ENCODE results near the gene MVD.
A peak's percentile ranks its signal among the peaks of the same experiment; 100 is the strongest.

Gene MVD

GRCh38 chr16:88640498-88641247 is 22.2 kb downstream of the MVD start:
- no peak for DNase-seq (ENCODE audit: low spot score)

DNA sequence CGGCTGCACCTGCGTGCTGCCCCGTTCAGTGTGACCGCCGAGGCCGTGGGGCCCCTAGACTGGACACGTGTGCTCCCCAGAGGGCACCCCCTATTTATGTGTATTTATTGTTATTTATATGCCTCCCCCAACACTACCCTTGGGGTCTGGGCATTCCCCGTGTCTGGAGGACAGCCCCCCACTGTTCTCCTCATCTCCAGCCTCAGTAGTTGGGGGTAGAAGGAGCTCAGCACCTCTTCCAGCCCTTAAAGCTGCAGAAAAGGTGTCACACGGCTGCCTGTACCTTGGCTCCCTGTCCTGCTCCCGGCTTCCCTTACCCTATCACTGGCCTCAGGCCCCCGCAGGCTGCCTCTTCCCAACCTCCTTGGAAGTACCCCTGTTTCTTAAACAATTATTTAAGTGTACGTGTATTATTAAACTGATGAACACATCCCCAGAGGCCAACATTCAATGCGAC is 22.8 kb downstream of the MVD start:
- DNase-seq (ENCODE audit: low spot score): no peak

GRCh38 chr16:88639231-88640038 is 23.5 kb downstream of the MVD start:
- DNase-seq (ENCODE audit: low spot score): no peak

GRCh38 chr16:88638323-88639230 is 24.3 kb downstream of the MVD start, which contains the start of gene IL17C:
Gene IL17C, plus strand, starts transcription at chr16:88638572. Its CDS starts 70 bp downstream, at chr16:88638642.
- DNase-seq (ENCODE audit: low spot score): no peak

DNA sequence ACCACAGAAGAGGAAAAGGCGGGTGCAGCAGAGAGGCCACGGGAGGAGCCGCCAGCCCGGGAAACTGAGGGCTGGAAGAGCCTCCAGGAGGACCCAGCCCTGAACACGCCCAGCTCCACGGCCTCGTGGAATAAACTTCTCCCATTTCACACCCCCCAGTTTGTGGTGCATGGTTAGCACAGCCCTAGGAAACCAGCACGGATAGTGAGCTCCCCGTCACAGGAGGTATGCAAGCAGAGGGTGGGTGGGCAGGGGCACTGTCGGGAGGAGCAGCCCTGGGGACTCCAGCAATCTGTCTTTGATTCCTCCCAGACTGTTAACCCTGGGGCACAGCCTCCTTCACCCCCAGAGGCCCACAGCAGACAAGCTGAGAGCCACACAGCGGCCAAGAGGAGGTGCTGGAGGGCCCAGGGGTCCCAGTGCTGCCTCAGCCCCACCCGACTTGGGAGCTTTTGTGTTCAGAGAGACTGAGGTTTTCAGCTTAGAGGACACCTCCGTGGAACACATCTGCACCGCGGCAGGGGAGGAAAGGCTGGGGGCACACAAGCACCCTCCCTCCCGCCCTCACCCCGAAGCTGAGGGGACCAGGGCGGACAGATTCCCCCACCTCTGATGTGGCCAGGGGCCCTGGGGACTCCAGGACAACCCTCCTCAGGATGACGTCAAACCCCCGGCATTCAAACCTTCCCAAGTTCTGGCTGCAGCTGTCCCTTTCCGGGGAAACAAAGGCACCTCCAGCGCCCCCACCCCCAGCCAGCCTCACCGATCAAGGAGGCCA is 26.2 kb downstream of the MVD start:
- no peak for DNase-seq (ENCODE audit: low spot score)

GRCh38 chr16:88635671-88636319 is 27.1 kb downstream of the MVD start:
- DNase-seq (ENCODE audit: low spot score): no peak

GRCh38 chr16:88634994-88635670 is 27.8 kb downstream of the MVD start:
- no peak for DNase-seq (ENCODE audit: low spot score)

DNA sequence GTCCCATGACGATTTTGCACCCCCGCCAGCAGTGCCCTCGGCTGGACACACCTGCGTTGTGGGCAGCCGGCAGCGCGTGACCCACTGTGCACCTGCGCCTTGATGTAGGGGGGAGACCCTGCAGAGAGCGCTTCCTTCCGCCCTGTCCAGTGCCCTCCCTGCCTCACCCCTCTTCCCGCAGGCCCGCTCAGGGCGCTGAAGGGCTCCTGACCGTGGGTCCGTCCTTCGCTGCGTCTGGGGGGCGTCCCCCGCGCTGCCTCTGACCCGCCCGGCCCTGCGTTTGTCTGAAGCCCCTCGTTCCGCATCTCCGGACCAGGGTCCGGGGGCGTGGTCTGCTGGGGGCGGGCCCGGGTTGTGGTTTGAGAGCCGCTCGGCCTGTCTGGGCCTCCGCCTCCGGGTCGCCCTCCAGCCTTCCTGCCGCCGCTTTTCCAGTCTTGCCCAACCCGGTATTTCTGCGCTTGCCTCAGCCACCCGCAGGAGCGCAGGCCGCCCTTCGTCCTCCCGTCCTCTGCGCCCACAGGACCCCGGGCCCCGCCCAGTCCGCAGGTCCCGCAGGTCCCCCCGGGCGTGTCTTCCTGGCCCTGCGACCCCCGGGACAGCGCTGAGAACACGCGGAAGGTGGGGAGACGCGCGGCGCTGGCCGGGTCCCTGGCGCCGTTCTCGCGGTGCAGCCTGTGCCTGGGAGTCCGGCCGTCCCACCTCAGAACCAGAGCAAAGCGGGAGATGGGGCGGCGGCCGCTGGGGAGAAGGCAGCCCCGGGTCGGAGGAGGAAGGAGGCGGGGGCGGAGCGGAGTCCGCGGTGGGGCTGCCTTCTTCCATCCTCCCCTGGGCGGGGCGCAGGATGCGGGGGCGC is 28.5 kb downstream of the MVD start:
- DNase-seq (ENCODE audit: low spot score): no peak

GRCh38 chr16:88633684-88634140 is 29.2 kb downstream of the MVD start:
- no peak for DNase-seq (ENCODE audit: low spot score)

DNA sequence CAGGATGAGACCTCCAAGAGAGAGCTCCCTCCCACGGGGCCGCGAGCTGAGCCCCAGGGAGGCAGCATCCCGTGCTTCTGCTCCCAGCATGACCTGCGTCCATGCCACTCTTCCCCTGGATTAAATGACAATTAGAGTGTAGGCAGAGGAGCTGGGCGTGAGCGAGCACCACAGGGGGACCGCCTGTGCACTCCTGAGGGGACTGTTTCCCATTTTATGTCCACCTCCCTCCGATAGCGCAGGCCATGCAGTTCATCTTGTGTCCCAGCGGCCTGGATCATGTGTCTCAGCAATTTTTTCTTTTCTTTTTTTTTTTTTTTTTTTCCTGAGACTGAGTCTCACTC is 30.3 kb downstream of the MVD start:
- no peak for DNase-seq (ENCODE audit: low spot score)

DNA sequence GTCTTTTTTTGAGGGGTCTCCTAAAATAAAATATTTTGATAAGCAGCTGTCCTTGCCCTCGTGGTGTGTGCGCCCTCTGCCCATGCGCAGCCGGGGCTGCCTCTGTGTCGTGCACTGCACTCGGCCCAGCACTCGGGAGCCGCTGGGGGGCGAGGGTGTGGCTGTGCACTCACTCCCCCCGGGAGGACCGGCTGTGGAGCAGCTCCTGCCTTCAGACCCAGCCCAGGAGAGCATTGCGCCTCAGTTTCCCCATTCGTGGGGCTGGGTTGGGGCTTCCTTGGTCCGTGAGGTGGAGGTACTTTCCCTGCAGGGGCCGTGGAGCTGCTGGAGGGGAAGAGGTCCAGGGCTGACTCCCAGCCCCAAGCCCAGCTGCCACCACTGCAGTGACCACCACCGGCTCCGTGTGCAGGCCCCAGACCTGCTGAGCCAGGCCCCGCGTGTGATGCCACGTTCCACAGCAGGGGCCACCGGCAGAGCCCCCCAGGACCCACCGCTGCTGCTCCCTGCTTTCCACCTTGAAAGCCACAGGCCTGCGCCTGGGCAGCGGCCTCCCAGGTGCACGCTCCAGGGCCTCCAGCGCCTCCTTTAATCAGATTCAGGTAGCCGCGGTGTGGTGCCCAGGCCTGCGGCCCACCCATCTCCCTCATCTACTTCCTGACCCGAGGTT is 30.8 kb downstream of the MVD start:
- DNase-seq (ENCODE audit: low spot score): no peak

GRCh38 chr16:88631384-88631783 is 31.5 kb downstream of the MVD start:
- no peak for DNase-seq (ENCODE audit: low spot score)

GRCh38 chr16:88630941-88631340 is 31.9 kb downstream of the MVD start:
- no peak for DNase-seq (ENCODE audit: low spot score)

DNA sequence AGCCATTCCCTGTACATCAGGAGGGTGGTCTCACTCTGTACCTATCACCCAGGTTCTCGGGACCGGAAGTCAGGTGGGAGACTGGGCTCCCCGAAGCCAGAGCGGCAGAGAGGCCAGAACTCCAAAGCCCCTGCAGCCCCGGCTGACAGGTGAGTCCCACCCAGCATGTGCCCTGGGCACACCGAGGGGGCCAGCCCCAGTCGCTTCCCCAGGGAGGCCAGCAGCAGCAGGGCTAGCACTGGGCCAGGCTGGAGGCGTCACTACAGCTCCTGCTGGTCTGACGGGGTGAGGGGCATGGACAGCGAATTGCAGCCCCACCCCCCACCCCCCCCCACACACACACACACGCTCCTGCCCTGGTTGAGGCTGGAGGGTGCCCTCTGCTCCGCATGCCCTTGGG is 32.5 kb downstream of the MVD start:
- no peak for DNase-seq (ENCODE audit: low spot score)

GRCh38 chr16:88629835-88630234 is 33.1 kb downstream of the MVD start:
- DNase-seq (ENCODE audit: low spot score): no peak

DNA sequence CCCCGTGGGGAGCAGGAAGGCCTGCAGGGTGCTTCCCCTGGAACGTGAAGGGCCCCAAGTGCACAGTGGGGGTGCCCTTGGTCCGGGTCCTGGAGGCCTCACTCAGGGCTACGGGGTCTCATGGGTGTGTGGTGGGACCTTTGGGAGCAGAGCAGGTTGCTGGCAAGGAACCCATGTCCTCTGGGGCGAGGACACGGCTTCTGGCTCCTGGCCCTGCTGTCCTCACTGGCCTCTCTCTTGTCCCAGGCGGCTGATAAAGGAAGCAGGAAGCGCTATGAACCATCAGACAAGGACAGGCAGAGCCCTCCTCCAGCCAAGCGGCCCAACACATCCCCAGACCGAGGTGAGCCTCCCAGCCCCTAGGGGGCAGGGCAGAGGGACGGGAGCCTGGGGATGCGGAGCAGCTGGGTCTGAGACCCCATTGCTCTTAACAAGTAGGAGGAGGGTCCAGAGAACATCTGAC is 34.3 kb downstream of the MVD start:
- DNase-seq (ENCODE audit: low spot score): peak; percentile 46

DNA sequence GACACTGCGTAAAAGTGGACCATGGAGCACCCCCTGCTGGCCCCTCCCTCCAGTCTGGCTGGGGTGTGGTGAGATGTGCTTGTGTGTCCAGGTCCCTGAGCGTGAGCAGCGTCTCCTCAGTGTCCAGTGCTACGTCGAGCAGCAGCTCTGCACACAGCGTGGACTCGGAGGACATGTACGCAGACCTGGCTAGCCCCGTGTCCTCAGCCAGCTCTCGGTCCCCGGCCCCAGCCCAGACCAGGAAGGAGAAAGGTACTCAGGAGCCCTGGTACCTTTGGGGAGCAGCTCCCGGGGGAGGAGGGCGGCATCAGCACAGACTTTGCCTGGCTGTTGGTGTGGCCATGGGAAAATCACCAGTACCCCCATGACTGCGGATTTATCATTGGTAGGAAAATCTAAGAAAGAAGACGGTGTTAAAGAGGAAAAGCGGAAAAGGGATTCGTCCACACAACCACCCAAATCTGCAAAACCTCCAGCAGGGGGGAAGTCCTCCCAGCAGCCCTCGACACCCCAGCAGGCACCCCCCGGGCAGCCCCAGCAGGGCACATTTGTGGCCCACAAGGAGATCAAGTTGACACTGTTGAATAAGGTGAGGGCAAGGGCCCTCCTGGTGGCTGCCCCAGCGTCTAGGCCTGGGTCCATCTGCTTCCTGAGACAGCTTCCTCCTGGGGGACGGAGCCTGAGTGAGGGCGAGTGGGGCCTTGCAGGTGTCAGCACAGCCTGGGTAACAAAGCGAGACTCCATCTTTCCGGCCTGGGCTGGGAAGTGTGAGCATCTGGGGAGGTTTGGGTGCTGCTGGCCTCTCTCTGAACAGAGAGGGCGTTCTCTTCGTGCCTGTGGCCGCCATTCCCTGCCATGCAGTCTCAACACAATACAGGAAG is 35.1 kb downstream of the MVD start:
- no peak for DNase-seq (ENCODE audit: low spot score)

DNA sequence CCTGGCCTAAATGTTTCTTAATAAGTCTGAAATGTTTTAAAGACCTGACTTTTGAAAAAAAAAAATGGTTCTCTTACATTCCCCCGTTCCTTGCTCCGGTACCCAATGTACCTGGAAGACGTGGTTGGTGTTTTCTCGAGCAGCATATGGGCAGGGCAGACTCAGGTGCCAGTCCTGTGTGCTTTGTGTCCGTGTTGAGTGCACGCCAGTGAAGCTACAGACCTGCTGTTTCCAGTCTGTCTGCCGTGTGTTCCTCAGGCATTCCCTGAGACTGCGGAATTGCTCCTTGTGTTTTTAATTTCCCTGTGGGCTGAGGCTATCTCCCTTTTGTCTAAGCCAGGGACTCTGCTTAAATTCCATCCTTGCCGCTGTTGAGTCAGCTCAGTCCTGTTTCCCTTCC is 36.2 kb downstream of the MVD start:
- DNase-seq (ENCODE audit: low spot score): no peak

All from kidney capillary endothelial cell (primary cell).